GM08714 (cell line): ENCODE data around the gene CUEDC1.

Experiments
- H3K4me3 ChIP-seq: fragments of 200-500 bp; sonication (Bioruptor generic); 2 replicates; pipeline ENCODE4 v1.5.1; 2014; ENCODE audit warnings: mild to moderate bottlenecking, low read length, inconsistent platforms
- ZNF274 ChIP-seq: IDR thresholded peaks from 2 replicates; pipeline ENCODE4 v1.6.1; 2012; ENCODE audit warnings: mild to moderate bottlenecking, low read depth, low read length

CUEDC1 gene

GRCh38 chr17:57943645-57944044 lies 11.6 kb downstream of the CUEDC1 start:
- no peak for TF ChIP-seq ZNF274

GRCh38 chr17:57943140-57943539 lies 12.1 kb downstream of the CUEDC1 start:
- no peak overlapping the region for H3K4me3 ChIP-seq
- no peak for TF ChIP-seq ZNF274

More at GRCh38 chr17:57943645-57944044, 11.6 kb downstream of the CUEDC1 start:
- H3K4me3 ChIP-seq = no peak overlapping the region

DNA sequence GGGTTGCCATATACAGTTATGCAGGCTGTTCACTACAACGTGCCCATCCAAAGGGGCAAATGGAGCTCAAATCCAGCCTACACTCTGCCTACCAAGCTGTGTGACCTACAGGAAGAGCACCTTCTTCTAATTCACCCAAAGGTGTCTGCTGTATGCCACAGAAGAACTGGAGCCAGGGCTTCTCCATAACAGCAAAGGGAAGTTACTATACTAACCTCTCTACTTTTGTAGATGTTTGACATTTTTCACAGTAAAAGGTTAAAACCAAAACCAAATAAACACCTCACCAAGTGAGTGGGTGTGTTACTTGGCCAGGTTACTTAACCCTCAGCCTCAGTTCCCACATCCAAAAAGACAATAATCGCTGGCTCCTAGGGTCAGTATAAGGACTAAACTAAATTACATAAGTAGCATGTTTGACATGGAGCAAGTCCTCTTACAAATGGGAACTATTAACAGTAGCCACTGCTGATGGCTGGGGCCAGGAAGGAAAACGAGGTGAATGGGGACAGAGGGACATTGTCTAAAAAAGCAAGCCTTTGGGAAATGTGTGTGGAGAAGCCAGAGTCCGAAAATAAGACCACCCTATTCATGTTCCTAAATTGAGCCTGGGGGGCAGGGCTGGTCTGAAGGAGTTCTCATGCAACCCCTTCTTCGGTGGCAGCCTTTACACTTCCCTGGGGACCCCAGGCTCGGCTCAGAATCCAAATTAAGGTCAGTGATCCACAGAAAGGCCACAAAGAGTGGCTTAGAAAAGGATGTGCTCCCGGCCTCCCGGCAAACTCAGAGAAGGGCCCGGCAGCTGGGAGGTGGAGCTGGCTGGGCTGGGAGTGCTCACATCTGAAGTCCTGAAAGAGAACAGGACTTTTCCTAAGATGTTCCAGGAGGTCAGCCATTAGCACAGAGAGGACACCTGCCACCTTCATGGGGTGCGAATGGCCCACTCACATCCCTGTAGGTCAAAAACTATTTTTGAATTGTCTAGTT lies 13.5 kb downstream of the CUEDC1 start:
- H3K4me3 ChIP-seq = no peak overlapping the region
- no peak for TF ChIP-seq ZNF274

DNA sequence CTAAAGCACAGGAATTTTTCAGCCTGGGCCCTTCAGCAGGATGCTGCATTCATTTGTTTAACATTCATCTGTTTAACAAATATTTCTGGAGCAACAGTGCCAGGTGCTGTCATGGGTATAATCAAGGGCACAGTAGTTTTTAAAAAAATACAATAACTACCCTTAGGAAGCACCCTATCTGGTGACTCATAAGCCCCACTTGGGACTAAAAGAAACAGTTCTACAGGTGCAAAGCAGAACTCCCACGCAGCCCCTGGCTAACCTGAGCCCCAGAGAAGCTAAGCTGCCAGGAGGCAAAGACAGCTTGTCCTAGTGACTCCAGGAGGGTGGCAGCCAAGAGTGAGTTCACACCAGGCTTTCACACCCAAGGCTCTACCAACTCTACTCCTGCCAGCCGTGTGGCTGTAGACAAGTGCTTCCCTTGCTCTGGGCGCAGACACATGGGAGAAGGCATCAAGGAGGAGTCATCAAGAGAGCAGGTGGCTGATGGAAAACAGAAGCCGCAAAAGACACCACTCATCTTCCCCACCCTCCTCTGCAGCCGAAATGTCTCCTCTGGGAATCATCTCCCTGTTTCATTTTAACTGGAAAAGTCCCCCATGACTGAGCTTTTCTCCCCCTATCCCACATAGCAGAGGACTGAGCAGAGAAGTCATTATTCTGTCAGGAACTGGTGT lies 14.4 kb downstream of the CUEDC1 start:
- no peak for TF ChIP-seq ZNF274
- no peak overlapping the region for H3K4me3 ChIP-seq

GRCh38 chr17:57940231-57940630 lies 15.0 kb downstream of the CUEDC1 start:
- no peak for TF ChIP-seq ZNF274
- no peak overlapping the region for H3K4me3 ChIP-seq

- H3K4me3 ChIP-seq = no peak overlapping the region
- TF ChIP-seq ZNF274 = no peak
Observed at GRCh38 chr17:57939797-57940196, 15.4 kb downstream of the CUEDC1 start.

GRCh38 chr17:57938061-57938502 lies 17.1 kb downstream of the CUEDC1 start:
- no peak overlapping the region for H3K4me3 ChIP-seq
- TF ChIP-seq ZNF274 = no peak

GRCh38 chr17:57937492-57937891 lies 17.7 kb downstream of the CUEDC1 start:
- no peak for TF ChIP-seq ZNF274
- H3K4me3 ChIP-seq = no peak overlapping the region

DNA sequence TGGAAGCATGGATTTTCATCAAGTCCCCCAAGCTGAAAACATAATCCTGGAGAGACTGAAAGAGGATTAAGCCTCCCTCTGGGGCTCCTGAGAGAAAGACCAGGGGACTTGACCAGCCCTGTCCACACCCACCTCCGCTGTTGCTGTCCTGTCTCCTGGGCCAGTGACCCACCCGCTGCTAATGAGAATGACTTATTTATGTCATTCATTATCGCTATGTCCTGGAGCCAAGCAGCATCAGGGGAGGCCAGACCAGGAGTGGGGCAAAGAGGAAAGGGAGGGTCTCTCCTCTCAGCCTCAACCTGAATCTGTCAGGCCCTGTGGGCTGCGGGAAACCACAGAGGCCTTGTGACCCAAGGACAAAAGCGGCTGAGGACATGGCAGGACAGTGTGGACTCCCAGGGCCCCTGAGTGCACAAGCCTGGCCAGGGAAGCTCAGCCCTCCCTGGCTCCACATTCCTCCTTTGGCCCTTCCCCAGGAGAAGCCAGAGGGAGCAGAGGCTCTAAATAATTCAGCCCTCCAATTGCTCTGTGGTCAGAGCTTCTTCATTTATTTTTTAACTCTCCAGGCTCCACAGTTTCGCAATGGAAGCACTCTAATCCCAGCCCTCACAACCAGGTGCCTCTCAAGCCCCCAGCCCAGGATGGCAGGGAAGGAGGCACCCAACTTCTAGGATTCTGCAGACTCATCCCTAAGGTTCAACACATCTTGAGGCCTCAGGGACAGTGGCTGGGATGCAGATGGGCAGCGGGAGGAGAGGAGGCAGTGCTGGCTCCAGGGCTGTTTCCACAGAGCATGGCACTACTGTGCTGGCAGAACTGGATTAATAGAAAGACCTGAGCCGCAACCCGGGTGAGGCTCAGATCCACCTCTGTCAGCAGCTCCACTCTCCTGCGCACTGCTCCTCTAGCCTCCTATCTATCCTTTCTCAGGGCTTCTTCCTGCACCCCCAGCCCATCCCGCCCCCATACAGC lies 19.1 kb downstream of the CUEDC1 start:
- H3K4me3 ChIP-seq = no peak overlapping the region
- TF ChIP-seq ZNF274 = no peak

DNA sequence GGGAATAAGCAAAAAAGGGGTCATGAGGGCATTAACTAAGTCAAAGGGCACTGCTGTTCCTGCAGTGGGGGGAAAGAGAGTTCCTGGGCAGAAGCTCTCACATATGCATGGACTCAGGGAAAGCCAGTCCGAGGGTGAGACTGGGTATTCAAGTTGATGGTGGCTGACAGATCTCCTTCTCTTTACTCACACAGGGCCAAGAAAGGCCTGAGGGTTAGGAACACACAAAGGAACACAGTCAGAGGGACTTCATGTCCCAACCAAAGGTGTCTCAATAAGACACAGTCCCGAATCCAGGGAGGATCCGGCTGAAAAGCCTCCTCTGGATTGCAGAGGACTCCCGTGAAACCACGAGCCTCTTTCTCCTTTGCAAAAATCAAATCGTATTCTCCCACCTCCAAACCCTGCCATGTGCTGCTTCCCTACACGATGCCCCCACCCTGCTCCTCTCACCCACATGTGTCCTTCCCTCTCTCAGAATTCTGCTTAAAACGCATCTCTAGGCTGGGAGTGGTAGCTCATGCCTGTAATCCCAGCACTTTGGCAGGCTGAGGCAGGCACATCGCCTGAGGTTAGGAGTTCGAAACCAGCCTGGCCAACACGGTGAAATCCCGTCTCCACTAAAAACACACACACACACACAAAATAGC lies 23.6 kb downstream of the CUEDC1 start:
- no peak for TF ChIP-seq ZNF274
- H3K4me3 ChIP-seq = no peak overlapping the region

GRCh38 chr17:57930239-57930638 lies 25.0 kb downstream of the CUEDC1 start:
- no peak for TF ChIP-seq ZNF274
- H3K4me3 ChIP-seq = no peak overlapping the region

GRCh38 chr17:57929386-57929785 lies 25.8 kb downstream of the CUEDC1 start:
- no peak for TF ChIP-seq ZNF274
- H3K4me3 ChIP-seq = no peak overlapping the region

GRCh38 chr17:57928928-57929327 lies 26.3 kb downstream of the CUEDC1 start:
- no peak overlapping the region for H3K4me3 ChIP-seq
- no peak for TF ChIP-seq ZNF274
